Measurements from ENCODE around the gene CFLAR.

CFLAR gene

DNA sequence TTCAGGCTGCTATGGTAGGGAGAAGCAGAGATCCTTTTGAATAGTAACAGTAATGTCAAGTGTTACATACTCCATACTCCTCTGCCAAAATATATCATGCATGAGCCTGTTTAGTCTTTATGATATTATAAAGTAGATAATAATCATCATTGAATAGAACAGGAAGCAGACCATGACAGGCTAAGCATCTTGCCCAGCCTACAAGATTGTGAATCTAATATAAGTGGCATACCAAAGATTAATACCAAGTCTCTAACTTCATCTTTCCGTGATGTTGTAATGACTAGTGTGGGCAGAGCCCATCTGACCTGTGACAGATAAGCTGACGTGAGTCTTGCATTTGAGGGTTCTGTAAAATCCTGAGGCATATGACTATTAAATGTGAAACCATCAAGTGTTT lies 31.1 kb upstream of the CFLAR start:
- no peak overlapping the region for H3K4me3 ChIP-seq (ENCODE audit: low read depth, low read length)
- TF ChIP-seq, protein P1, sequence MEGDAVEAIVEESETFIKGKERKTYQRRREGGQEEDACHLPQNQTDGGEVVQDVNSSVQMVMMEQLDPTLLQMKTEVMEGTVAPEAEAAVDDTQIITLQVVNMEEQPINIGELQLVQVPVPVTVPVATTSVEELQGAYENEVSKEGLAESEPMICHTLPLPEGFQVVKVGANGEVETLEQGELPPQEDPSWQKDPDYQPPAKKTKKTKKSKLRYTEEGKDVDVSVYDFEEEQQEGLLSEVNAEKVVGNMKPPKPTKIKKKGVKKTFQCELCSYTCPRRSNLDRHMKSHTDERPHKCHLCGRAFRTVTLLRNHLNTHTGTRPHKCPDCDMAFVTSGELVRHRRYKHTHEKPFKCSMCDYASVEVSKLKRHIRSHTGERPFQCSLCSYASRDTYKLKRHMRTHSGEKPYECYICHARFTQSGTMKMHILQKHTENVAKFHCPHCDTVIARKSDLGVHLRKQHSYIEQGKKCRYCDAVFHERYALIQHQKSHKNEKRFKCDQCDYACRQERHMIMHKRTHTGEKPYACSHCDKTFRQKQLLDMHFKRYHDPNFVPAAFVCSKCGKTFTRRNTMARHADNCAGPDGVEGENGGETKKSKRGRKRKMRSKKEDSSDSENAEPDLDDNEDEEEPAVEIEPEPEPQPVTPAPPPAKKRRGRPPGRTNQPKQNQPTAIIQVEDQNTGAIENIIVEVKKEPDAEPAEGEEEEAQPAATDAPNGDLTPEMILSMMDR (IDR thresholded peaks at IDR 0.05; ENCODE audit: borderline replicate concordance, insufficient read depth, low read depth, low read length), result no peak

DNA sequence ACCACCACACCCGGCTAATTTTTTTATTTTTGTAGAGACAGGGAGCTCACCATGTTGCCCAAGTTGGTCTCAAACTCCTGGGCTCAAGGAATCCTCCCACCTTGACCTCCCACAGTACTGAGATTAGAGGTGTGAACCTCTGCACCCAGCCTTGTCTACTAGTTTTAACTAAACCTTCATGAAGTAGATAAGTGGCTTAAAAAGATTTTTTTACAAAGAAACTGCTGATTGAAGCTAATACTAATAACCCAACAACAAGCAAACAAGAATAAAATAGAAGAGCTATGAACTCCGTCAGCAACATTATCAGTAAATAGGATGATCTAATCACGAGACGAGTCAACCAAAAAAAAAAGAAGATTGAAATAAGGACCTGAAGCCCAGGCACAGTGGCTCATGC lies 25.4 kb upstream of the CFLAR start:
- TF ChIP-seq, protein P1 (IDR thresholded peaks at IDR 0.05; ENCODE audit: borderline replicate concordance, insufficient read depth, low read depth, low read length), result no peak
- no peak overlapping the region for H3K4me3 ChIP-seq (ENCODE audit: low read depth, low read length)

- TF ChIP-seq, protein P1 (IDR thresholded peaks at IDR 0.05; ENCODE audit: borderline replicate concordance, insufficient read depth, low read depth, low read length), result no peak
Observed at GRCh38 chr2:201093573-201093972, 22.4 kb upstream of the CFLAR start.

DNA sequence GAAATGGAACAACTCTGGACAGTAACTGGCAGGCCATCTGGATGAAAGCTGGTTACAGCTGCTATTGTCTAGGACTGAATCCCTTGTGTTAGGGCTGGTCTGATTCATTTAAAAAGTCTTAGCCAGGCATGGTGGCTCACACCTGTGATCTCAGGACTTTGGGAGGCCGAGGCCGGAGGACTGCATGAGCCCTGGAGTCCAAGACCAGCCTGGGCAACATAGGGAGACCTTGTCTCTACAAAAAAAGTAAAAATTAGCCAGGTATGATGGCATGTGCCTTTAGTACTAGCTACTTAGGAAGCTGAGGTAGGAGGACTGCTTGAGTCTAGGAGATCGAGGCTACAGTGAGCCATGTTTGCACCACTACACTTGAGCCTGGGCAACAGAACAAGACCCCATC lies 15.5 kb upstream of the CFLAR start:
- TF ChIP-seq, protein P1 (IDR thresholded peaks at IDR 0.05; ENCODE audit: borderline replicate concordance, insufficient read depth, low read depth, low read length), result no peak
- H3K4me3 ChIP-seq (ENCODE audit: low read depth, low read length), result no peak overlapping the region

More at GRCh38 chr2:201093573-201093972, 22.4 kb upstream of the CFLAR start:
- H3K4me3 ChIP-seq (ENCODE audit: low read depth, low read length), result no peak overlapping the region

DNA sequence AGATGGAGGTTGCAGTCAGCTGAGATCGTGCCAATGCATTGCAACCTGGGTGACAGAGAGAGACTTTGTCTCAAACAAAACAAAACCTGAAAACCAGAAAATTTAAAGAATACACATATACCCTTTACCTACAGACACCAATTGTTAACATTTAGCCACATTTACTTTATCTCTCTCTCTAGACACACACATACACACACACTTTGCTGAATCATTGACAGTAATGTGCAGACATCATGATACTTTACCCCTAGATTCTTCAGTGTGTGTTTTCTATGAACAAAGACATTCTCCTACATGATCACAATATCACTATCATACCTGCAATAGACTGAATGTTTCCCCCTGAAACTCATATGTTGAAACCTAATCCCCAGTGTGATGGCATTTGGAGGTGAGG lies 10.2 kb upstream of the CFLAR start:
- TF ChIP-seq, protein P1 (IDR thresholded peaks at IDR 0.05; ENCODE audit: borderline replicate concordance, insufficient read depth, low read depth, low read length), result no peak
- no peak overlapping the region for H3K4me3 ChIP-seq (ENCODE audit: low read depth, low read length)

GRCh38 chr2:201107624-201108023 lies 8.3 kb upstream of the CFLAR start:
- TF ChIP-seq, protein P1 (IDR thresholded peaks at IDR 0.05; ENCODE audit: borderline replicate concordance, insufficient read depth, low read depth, low read length), result no peak
- no peak overlapping the region for H3K4me3 ChIP-seq (ENCODE audit: low read depth, low read length)

DNA sequence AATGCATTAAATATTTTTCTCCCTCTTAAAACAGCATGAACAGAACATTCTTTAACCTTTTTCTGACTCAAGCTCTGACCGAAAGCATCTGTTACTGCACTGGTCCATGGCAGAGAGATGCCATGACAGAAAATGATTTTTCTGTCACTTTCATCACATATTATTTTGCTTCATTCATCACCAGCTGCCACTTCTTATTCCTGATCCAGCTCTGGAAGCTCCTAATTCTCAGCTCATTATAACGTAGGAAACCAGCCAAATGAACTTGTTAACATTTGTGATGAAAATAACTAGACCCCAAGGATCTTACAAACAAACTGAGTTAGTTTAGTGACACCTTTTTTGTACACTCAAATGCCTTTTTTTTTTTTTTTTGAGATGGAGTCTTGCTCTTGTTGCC lies 7.6 kb upstream of the CFLAR start:
- no peak overlapping the region for H3K4me3 ChIP-seq (ENCODE audit: low read depth, low read length)
- TF ChIP-seq, protein P1 (IDR thresholded peaks at IDR 0.05; ENCODE audit: borderline replicate concordance, insufficient read depth, low read depth, low read length), result no peak

Data from GM12875 (cell line).